ENCODE results near the gene ZDHHC4.
A peak's percentile ranks its signal among the peaks of the same experiment; 100 is the strongest.

ZDHHC4 gene

DNA sequence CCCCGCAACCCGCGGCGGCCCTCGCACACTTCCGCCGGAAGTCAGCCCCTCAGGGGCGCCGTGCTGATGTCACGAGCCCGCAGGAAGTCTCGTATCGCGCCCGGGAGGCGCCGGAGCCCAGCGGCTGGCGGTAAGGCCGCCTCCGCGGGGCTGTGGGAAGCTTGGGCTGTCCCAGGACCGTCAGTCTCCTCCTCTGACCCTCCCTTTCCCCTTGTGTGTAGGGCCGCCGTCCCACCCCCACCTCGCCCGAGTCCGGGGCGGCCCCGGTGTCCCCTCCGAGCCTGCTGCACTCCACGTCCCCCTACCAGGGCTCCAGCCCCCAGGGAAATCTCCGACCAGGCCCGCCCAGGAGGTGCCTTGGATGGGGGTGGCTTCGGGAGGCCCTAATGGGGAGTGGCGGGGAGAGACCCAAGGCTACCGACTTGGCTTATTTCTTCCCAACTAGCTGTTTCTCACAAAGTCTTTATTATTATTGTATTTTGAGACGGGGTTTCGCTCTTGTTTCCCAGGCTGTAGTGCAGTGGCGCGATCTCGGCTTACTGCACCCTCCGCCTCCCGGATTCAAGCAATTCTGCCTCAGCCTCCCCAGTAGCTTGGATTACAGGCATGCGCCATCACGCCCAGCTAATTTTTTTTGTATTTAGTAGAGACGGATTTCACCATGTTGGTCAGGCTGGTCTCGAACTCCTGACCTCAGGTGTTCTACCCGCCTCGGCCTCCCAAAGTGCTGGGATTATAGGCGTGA is at the start of gene ZDHHC4:
Gene ZDHHC4, plus strand, starts transcription at position 86 of the 745 bp plus-strand sequence. CDS start 3,108 bp downstream, outside the sequence.
- peak; percentile 94 for DNase-seq

DNA sequence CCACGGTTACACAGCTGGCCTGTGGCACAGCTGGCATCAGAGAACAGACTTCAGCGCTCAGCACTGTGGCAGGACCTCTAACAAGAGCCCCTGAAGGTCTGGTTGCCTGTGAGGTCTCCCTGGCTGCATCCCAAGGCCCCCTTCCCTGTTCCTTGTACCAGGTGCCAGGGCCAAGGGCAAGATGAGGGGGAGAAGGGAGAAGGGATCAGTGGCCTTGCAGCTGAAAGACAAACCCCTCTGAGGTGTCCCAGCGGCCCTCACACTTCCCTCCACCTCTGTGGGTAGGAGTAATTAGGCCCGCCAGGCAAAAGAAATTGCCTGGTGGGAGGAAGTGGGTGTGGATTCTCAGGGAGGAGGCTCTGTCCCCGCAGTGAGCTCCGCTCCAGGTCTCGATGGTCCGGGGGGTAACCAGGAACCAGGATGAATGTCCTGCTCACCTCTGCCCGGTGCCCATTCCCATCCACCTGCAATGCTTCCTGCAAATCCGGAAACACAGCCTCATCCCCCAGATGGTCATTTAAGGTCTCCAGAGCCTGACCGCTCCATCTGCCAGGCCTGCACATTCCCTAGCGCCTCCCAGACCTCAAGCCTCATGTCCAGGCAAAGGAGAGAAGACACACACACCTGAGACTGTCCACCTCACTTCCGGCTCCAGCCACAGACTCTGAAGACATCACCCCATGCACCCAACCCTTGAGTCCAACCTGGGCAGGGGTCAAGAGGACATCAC is 48.7 kb upstream of the ZDHHC4 start:
- no peak for DNase-seq

DNA sequence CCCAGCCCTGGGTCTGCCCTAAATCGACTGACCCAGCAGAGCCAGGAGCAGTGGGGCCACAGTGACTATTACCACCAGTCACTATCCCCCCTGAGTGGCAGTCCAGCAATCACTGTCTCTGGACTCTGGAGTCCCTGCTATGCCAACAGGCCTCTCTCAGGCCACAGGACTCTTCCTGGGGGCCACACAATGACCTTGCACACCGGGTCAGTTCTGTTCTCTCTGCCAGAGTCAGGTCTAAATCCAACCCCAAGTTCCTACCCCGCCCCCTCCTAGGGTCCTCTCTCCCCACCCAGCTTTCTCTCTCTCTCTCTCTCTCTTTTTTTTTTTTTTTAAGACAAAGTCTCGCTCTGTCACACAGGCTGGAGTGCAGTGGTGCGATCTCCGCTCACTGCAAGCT is 47.6 kb upstream of the ZDHHC4 start:
- no peak for DNase-seq

DNA sequence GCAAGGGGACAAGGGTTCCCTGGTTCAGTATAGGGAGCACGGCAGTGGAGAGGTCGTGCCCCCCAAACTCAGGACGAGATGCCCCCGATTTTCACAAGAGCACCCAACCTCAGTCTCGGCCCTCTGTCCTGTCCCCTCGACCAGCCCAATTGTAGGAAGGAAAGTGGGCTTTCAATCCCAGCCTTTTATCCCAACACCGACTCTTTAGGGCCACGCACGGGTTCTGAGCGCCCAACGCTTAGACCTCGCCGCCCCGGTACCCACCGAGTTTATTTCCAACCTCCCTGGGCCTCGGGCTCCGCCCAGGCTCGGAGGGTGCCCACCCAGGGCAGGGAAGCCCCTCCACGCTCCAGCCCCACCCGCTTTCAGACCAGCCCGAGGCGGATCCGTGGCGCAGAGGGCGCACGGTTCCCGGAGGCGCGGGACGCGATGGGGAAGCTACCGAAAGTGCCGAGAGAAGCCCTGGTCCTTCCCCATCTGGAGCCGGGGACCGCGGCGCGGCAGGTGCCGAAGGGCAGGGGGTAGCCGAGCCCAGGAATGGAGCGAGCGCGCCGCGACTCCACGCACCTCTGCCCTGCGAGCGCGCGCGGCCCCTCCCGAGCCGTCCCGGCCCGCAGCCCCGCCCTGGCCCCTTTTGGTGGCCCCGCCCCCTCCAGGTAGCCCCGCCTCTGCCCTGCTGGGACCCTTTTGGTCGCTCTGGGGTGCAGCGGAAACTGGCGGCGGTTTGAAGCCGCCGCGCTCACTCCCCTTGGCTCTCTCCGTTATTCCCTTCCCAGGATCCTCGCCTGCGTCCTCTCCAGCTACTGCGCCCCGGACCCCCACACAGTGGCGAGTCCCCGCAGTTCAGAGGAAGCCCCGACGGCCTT is 46.4 kb upstream of the ZDHHC4 start:
- DNase-seq = peak; percentile 72

DNA sequence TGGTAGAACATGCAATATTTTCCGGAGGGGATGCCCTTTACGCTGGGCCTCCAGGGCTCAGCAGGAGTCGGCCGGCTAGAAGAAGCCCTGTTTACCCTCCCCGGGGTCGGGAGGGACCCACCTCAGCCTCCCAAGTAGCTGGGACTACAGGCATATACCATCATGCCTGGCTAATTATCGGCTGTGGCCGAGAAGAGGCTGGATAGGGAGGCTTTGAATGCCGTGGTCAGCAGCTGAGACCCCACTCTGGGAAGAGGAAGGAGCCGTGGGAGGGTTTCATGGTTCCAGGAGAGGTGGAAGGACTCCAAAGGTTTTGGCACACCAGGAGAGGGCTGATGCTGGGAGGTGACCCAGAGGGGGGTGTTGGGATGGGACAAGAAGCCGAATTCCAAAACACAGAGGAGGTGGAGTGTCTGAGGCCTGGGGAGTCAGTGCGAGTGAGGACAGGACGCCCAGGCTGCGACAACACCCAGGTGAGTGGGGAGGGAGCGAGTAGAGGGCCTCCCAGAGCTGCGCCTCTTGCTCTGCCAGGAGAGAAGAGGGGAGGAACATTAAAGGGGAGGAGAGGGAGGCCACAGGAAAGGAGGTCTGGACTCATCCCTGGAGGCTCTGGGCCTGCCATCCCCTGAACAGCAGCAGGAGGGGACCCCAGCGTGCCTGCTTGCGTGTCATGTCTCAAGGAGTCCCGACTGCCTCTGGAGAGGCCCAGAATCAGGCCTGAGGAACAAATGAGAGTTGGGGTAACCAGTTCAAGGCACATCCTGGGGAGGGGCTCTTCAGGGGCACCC is 45.6 kb upstream of the ZDHHC4 start:
- no peak for DNase-seq

DNA sequence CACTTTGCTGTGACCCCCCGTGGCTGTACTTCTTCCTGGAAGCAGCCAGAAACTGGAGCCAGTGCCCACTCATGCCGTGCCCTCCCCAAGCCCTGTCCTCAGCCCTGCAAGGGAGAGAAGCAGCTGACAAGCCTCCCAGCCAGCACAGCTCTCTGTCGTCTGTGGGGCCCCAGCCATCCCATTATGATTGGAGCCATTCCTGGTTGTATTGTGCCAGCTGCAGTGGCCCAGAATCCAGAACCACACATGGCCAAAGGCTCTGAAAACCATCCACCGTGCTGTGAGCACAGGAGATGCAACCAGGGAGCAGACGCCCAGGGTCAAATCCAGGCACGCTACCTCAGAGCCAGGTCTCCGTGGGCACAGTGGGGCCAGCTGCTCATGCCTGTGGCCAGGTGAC is 44.7 kb upstream of the ZDHHC4 start:
- no peak for DNase-seq

DNA sequence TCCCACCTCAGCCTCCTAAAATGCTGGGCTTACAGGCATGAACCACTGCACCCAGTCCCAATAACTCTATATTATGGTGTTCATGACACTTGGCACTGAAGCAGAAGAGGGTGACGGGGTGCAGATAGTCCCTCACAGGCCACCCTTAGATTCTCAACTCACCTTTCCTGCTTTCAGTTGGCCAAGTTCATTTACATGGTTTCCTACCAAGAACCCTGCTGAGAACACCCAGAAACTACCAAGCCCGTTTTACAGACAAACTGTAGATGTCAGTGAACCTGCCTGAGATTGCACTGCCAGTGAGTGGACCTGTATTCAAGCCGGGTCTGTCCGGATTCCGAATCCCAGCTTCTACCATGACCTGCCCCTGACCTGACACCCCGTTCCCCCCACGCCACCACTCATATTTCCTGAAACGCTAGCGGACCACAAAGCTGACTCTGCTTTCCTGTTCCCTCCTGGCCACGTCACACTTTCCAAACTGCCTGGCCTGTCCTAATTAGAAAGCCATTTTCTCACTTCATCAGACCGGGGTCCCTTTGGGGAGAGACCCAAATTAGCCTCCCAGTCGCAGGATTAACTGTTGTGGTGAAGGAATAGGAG is 43.3 kb upstream of the ZDHHC4 start:
- peak; percentile 70 for DNase-seq

DNA sequence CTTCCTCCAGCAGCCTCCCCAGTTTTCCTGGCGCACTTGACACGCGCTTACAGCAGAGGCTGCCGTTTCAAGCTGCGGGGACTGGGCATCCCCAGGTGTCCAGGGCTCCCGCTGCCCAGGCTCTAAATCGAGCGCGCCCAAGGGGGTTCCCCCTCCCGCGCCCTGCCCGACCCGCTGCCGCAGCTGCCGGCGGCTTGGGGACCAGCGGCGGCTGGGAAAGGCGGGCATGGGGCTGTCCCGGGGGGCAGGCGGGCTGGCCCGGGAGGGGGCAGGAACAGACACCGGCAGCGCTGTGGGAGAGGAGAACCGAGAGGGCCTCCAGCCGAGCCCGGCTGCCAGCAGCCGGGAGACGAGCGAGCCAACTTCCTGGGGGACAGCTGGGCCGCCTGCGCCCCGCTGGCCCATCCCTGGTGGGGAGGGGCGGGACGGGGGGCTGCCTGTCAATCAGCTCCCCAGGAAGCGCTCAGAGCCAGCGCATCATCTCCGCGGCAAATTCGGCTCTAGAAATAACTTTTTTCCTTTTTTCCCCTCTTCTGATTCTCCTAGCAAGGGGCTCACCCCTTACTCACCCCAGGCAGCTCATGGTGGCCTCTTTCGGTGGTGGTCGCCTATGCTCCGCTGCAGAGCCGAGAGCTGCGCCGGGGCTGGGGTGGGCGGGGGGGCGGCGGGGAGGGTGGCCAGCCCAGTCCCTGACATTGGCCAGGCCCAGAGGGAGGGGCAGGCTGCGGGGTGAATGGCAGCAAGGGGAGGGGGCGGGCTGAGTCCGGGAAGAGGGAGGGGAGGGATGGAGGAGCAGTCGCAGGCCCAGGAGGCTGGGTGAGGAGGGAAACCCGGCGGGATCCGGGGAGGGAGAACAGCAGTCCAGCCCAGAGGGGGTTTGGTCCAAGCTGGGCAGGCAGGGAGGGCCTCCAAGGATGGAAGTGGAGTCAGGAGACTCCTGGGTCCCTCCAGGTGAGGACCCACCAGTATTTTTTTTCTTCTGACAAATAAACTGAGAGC is 40.7 kb upstream of the ZDHHC4 start:
- peak; percentile 33 for DNase-seq

DNA sequence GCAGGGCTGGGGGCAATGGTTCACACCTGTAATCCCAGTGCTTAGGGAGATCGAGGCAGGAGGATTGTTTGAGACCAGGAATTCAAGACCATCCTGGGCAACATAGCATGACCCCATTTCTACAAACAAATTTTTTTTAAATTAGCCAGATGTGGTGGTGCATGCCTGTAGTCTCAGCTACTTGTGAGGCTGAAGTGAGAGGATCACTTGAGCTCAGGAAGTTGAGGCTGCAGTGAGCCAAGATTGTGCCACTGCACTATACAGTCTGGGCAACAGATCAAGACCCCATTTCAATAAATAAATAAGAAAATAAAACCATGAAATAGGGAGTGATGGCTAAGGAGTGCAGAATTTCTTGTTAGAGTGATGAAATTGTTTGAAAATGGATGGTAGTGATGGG is 34.9 kb upstream of the ZDHHC4 start:
- DNase-seq = no peak

DNA sequence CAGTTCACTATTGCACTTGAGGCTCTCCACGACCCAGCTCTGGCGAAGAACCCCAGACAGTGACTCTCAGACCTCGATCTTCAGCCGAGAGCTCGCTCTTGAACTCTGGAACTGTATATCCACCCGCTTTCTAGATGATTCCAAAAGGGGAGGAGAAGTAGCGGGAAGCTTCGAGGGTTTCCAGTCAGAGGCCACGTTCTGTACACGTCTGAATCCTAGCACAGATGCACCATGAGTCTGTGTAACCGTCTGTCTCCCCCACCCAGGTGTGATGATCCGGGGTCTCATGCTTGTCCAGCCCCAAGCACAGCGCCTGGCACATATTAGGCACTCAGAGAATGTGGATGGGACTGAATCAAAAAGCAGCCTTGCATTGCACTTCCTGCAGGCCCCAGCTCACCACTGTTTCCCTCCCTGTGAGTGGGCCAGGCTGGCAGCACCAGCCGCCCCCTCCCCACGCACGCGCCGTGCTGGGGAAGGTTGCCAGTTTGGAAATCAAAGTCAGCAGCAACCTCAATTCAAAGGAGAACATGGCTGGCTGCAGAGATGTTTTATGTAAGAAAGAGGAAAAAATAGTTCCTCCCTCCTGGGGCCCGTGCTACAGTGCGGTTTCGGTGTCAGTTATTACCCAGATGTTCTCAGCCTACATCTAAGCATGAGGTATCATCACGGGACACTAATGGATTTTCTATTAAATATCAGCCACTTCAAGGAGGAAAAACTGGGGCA is 31.7 kb upstream of the ZDHHC4 start:
- DNase-seq = no peak

DNA sequence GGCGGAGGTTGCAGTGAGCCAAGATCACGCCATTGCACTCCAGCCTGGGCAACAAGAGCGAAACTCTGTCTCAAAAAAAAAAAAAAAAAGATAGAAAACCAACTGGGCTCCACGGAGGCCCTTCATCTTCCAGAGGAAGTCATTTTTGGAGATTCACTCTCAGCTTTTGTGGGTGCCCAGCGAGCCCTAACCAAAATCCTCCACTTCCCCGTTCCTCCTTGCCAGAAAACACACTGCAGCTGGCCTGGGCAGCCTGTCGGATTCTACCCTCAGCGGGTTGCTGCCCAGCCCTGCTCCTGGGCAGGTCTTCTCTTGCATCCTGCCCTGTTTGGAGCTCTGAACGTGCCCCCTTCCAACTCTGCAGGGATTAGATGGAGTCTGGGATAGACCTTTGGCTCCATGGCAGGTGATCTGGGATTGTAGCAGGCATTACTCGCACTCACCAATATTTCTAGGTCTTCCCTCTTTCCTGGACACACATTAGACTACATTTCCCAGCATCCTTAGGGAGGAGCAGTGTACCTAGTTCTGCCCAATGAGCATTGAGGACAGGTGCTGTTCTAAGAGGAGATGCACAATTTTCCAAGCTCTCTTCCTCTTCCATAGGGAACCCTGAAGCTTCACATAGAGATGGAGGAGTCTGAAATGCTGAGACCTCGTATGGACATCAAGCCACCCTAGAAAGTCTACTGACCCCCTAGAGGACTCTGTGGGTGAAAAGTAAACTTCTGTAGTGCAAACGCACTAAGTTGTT is 30.6 kb upstream of the ZDHHC4 start:
- no peak for DNase-seq

DNA sequence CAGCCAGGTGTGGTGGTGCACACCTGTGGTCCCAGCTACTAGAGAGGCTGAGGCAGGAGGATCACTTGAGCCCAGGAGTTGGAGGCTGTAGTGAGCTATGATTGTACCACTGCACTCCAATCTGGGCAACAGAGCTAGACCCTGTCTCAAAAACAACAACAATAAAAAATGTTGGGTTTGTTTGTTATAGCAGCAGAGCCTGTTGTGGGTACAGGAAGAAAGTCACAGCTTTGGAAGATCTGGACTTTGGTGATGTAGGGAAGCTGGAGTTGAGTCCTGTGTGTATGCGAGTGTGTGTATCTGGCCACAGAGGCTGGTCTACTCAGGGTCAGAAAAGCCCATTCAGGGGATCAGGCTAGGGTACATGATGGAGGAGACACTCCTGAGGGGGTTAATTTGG is 29.9 kb upstream of the ZDHHC4 start:
- DNase-seq = no peak

DNA sequence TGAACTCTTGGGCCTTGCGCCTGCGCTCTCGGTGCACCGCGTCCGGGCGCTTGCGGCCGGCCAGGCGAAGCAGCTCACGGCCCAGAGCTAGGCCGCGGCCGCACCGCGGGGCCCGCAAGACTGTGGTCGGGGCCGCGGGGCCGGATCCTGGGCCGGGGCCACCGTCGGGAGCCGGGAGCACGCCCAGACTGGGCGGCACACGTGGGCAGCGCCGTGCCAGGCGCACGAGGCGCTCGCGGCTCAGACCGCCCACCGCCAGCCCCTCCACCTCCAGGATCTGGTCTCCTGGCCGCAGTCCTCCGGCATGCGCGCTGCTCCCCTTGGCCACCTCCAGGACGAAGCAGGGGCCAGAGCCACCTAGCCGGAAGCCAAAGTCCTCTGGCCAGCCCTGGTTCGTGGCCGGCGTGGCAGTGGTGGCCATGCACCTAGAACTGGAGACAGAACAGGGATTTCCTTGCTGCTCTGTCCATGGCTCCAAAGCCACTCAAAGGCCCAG is 26.2 kb upstream of the ZDHHC4 start, which contains the start of gene GRID2IP:
Gene GRID2IP, minus strand, starts transcription at position 446 of the 496 bp plus-strand sequence. Its CDS starts 25 bp downstream, at position 421.
- no peak for DNase-seq

DNA sequence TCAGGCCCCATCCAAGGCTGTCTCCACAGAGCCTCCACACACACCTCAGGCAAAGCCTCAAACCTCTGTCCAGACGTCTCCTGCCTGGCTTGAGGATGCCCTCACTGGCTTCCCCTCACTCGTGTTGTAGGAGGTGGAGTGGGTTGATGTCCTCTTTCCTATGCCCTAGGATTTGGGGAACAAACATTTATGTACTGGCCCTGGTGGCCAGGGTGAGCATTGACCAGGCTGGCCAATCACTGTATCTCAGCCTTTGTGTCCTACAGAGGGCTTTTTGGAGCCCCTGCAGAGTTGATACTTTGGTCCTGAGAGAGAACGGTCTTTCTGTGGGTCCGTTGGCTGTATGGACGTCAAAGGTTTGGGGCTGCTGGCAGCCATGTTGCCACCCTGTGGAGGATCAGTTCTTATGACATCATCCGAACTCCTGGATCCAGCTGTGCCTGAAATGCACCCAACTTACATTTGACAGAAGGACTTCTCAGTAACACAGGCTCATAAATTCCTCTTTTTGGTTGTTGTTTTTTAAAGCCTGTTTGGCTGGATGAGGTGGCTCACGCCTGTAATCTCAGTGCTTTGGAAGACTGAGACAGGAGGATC is 23.7 kb upstream of the ZDHHC4 start:
- DNase-seq = no peak

DNA sequence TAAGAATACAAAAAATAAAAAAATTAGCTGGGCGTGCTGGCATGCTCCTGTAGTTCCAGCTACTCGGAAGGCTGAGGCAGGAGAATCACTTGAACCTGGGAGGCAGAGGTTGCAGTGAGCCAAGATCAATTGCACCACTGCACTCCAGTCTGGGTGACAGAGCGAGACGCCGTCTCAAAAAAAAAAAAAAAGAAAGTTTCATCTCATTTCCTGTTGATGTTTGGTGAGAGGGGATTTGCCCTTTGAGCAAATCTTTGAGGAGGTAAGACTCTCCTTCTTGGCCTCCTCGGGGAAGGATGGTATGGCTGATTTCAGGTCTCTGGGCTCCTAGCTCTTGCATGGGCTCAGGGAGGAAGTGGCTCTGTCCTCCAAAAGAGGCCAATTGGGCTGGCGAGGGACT is 22.4 kb upstream of the ZDHHC4 start:
- no peak for DNase-seq

DNA sequence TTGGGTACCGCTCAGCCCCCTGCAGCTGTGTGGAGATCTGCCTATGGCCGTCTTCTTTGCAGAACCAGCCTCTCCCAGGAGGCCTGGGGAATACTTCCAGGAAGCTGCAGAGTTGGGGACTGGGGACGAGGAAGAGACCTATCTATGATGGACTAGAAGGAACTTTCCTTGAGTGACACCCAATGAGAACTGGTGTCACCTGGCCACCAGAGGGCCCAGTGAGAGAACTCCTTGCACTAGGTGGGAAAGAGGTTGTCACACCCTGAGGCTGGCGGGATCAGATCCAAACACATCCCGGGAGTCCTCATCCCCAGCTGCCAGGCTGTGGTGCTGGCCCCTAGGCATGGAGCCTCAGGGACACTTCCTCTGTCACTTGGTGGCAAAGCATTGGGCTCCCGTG is 21.1 kb upstream of the ZDHHC4 start:
- no peak for DNase-seq

DNA sequence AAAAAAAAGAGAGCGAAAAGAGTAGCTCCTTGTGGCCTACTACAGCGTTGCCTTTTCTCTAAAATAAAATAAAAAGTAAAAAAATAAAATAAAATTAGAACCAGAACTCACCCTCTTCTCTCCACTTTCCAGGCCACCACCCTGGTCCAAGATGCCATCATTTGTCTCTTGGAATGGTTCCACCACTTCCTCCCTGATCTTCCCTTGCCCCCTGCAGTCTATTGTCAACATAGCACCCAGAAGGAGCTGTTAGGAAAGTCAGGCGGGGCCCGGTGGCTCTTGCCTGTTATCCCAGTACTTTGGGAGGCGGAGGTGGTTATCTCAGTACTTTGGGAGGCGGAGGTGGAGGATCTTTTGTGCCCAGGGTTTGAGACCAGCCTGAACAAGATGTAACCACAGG is 18.4 kb upstream of the ZDHHC4 start:
- peak; percentile 29 for DNase-seq

DNA sequence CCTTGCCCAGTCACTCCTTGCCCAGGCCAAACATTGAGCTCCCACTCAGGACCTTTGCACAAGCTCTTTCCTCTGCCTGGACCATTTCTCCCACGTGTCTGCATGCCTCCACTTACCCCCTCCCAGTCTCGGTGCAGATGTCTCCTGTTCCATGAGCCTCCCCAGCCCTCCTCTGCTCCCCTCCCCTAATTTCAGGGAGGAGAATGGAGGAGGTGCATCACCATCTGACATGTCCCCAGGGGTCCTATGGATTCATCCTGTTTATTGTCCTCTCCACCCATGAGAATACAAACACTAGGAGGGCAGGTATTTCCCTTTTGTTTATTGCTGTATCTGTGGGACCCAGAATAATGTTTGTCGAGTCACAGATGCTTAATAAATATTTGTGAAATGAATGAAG is 17.4 kb upstream of the ZDHHC4 start:
- DNase-seq = no peak

DNA sequence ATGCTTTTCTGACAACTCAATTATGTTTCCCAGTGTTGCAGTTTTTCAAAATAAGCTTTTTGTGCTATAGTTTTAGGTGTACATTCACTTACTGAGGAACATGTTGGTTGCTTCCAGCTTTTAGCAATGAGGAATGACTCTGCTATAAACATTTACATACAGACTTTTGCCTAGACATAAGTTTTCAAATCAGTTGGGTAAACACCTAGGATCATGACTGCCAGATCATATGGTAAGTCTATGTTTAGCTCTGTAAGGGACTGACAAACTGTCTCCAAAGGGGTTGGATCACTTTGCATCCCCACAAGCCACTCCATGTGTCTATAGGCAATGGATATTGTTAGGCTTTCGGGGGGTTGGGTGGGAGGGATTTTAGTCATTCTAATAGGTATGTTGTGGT is 15.1 kb upstream of the ZDHHC4 start:
- no peak for DNase-seq
